Cerebellar cortex (tissue), 1 donor: Measurements from ENCODE around the gene TRIM52.
"Not testable (repeated sequence)": the region's sequence is repeated elsewhere in the genome, so short reads cannot be mapped to it uniquely, and the experiment has no call there.

ENCODE experiments used
- DNase-seq: peaks from one replicate; pipeline ENCODE4 v3.0.0-alpha.2; 2015; ENCODE audit warnings: low spot score

Gene TRIM52

GRCh38 chr5:181233088-181233800 is 27.7 kb downstream of the TRIM52 start:
- no peak for DNase-seq

DNA sequence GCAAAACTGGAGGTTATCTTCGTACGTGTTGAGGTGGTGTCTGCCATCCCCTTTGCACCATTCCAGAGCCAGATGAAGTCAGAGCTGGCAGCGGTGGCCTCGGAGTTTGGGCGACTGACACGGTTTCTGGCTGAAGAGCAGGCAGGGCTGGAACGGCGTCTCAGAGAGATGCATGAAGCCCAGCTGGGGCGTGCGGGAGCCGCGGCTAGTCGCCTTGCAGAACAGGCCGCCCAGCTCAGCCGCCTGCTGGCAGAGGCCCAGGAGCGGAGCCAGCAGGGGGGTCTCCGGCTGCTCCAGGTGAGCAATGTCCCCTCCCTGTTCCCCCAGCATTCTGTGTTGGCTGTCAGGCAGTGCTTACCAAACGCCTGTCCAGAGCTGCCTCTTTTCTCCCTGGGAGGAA is 28.4 kb downstream of the TRIM52 start:
- DNase-seq, result no peak

DNA sequence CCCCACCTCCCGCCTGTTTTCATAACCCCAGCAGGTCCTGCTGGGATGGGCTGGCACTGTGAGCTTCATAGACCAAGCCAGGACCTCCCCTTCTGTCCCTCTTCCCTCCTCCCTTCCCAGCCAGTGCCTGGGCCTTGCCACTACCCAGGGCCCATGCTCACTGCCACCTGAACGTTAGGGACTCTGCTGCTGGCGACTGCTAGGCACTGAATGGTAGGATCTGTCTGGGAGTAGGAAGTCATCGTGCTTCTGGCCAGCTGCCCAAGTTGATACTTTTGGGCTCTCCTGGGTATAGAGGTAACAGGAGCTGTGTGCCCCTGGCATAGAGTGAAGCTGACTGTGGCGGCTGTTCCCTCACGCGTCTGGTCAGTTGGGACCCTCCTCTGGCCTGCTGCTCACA is 29.5 kb downstream of the TRIM52 start:
- no peak for DNase-seq

GRCh38 chr5:181230551-181230950 is 30.4 kb downstream of the TRIM52 start:
- DNase-seq, result no peak

DNA sequence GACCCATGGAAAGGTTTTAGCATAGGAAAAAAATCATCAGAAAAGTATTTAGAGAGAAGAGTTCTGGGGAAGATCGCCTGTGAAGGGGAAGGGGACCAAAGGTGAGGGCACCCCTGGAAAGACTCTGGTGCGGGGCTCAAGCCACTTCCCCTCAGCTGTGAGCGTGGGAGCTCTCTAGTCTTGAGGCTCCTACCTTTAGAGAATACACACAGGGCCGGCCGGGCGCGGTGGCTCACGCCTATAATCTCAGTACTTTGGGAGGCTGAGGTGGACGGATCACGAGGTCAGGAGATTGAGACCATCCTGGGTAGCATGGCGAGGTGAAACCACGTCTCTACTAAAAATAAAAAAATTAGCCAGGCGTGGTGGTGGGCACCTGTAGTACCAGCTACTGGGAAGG is 30.9 kb downstream of the TRIM52 start:
- DNase-seq, result no peak

- DNase-seq, result no peak
Observed at GRCh38 chr5:181224390-181225229, 36.3 kb downstream of the TRIM52 start.

DNA sequence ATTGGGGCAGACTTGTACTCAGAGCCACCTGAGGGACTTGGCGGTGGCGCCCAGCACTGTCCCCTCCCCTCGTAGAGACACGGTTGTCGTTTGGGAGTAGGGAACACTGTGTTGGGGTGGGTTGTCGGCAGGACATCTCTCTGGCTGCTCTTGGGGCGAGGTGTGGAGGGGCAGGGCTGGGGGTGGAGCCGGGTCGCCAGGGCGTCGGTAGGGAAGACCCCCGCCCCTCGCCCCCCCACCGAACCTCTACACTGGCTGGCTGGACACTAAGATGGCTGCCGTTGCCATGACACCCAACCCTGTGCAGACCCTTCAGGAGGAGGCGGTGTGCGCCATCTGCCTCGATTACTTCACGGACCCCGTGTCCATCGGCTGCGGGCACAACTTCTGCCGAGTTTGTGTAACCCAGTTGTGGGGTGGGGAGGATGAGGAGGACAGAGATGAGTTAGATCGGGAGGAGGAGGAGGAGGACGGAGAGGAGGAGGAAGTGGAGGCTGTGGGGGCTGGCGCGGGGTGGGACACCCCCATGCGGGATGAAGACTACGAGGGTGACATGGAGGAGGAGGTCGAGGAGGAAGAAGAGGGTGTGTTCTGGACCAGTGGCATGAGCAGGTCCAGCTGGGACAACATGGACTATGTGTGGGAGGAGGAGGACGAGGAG is 37.1 kb downstream of the TRIM52 start:
- DNase-seq, result no peak

GRCh38 chr5:181223058-181223728 is 37.8 kb downstream of the TRIM52 start, which contains the start of gene TRIM41:
TRIM41 (plus strand) TSS chr5:181223281; CDS start chr5:181224000, 719 bp downstream.
- peak; percentile 99 for DNase-seq

DNA sequence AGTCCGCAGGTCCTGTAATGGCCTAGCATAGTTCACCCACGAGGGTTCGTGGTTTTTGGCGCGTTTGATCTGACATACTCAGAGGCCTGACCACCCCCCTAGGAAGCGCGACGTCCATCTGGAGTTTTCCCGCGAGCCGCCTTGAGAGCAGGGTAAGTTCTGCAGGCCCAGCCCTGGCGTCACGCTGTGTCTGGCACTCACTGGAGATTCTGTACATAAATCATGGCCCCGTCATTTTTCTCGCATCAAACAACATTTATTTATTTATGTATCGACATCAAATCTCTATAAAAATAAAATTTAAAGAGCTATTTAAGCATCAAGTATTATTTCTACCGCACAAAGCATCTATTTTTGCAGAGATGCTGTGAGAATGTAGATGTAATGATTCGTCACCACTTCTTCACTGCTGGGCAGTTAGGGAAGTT is 38.3 kb downstream of the TRIM52 start:
- DNase-seq, result no peak

DNA sequence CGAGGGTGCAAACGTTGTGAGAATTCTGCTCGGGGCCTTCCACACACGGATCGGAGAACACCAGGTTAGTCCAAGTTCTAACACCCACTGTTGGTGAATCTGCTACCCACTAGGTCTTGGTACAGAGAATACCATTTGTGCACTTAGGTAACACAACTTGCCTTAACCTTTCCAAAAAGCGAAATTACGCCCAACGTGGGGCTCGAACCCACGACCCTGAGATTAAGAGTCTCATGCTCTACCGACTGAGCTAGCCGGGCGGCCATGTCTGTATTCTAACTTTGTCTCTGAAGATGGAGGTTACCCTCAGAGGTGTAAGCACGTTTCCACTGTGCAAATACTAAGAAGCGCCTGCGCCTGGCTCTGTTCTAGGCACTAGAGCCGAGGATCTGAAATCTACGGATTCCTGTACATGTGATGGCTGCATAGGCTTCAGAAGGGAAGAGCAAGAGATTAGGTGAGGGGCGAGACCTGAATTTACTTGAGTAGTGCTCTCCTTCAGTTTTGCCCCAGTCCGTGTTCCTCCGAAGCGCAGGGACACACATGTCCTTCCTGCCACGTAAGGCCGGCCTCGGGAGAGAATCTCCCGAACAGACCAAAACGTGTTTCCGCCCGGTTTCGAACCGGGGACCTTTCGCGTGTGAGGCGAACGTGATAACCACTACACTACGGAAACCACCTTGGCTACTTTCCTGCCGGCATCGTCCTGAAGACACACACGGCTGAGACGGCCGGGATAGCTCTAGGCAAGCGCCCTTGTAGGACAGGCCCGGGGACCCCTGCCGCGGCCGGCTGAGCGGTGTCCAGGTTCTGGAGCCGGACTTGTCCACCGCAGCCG is 38.9 kb downstream of the TRIM52 start:
- DNase-seq, result peak; percentile 95

GRCh38 chr5:181221105-181221791 is 39.7 kb downstream of the TRIM52 start:
- DNase-seq, result no peak

GRCh38 chr5:181220178-181220515 is 40.8 kb downstream of the TRIM52 start:
- DNase-seq, result no peak

DNA sequence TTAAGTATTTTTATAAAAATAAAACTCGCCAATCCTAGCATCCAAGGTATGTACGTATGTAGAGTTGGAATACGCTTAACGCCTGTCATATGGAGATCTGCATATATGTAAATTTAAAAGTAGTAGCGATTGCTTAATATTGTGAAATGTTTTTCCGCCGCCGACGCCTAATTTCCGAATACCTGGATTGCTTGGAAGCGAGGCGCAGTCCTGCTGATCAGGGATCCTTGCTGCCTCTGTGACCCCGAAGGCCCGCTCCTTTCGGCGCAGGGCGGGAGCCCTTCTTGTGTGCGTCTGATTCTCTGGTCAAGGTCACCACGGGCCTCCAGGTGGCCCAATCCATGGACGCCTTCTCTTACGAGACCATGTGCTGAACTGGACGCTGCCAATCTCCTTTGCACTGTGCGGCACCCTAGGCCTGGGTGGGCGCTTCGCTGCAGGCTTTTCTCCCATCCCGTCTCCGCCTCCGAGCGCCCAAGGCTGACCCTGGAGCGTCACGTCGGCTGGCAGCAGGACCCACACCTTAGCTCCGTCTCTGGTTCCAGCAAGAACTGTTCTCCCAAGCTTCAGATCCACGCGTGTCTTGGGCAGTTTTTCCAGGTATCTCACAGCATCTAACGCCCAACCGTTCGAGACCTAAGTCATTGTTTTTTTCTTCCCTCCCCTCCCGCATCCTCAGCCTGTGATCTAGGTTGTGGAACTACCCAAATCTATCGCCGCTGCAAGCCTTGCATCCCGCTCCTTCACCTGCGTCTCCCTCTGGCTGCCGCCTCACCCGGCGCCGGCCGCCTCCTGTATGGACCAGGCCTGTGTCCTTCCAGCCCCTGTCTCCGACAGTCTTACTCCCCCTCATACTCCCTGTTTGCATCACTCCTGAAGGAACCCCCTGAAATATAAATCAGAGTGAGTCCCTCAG is 41.4 kb downstream of the TRIM52 start:
- no peak for DNase-seq

DNA sequence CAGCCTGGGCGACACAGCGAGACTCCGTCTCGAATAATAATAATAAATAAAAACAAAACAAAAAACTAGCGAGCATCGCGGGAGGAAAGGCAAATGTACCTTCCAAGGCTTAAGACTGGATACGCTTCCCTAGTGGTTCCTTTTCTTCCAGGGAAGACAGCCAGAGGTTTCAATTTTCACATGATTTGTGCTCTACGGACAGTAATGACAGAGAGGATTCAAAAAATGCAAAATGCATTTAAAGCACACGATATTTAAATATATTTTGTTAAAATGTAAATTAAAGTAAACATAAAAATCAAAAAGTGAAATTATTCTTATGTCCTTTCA is 42.2 kb downstream of the TRIM52 start:
- DNase-seq, result no peak

DNA sequence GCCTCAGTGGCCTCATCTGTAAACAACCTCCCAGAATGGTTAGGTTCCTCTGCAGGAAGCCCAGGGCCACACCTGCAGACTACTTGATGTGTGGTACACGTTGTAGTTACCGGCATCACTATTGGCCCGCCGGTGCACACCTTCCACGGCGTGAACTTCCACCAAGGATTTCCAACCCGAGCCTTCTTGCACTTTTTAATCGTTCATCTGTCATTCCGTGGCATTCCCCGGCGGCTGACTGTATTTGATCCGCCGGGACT is 43.2 kb downstream of the TRIM52 start:
- no peak for DNase-seq

DNA sequence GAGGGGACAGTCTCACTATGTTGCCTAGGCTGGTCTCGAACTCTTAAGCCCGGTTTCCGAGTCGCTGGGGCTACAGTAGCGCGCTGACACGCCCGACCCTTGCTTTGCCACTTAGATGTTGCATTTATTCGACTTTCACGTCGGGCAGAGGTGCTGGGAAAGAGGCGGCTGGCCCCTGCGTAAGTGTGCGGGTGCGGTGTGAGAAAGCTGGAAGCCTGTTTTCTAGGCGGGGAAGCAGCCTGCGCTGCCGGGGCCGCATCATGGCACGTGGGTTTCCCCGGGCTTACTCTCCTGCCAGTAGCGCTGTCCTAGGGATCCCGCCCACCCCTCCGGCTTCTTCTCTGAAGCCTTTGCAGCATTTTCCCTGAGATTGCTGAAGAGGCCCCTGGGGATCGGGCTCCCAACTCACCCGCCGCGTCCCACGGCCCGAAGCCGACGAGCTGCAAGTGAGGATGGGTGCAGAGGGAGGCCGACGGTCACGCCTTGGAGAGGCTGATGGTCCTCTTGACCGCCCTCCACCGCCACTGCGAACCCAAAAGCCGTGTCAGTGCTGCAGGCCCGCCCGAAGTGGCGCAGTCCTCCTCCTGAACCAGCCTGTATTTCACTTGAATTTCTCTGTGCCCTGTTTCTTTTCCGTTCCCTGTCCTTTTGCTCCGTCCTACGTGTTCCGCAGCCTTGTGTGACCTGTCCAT is 43.7 kb downstream of the TRIM52 start:
- peak; percentile 76 for DNase-seq

- DNase-seq, result peak; percentile 57
Observed at GRCh38 chr5:181215997-181216989, 44.6 kb downstream of the TRIM52 start.

GRCh38 chr5:181214249-181214648 is 46.7 kb downstream of the TRIM52 start:
- not testable (repeated sequence) for DNase-seq
